Keratinocyte (primary cell): ENCODE data around the gene RPH3AL.

ENCODE experiments used
- CTCF ChIP-seq, 3 experiments: IDR thresholded peaks in 1 of 3; conservative IDR thresholded peaks in 1 of 3; optimal IDR thresholded peaks in 1 of 3; 2 replicates in 2 of 3; 3 replicates in 1 of 3; pipeline versions ENCODE3 to v1.5.1; 2011; ENCODE audit warnings: low read length in 3 of 3, mild to moderate bottlenecking in 3 of 3, moderate library complexity in 2 of 3, control low read depth in 1 of 3, inconsistent platforms in 1 of 3; ENCODE audit not compliant: insufficient read depth in 2 of 3; ENCODE audit errors: extremely low read depth in 1 of 3
- EZH2 ChIP-seq: IDR thresholded peaks from one replicate; pipeline ENCODE4 v1.6.1; 2012; ENCODE audit warnings: inconsistent platforms, mild to moderate bottlenecking, low read length, moderate library complexity

- TF ChIP-seq CTCF (optimal IDR thresholded peaks at IDR 0.05 in 1 of 3, IDR thresholded peaks at IDR 0.05 in 1 of 3, conservative IDR thresholded peaks at IDR 0.05 in 1 of 3; ENCODE audit: extremely low read depth in 1 of 3, insufficient read depth in 2 of 3, low read length in 3 of 3) (no peak), EZH2 (no peak)
Measured at GRCh38 chr17:340074-340473, 12.5 kb downstream of the RPH3AL start.
